Panc1 (cell line): ENCODE results near the gene PPP2R3B. TPM values are rescaled to one million over a fixed set of nuclear protein-coding genes. Genes with fewer than 3 reads are reported as not detected.

Source experiments
- ATAC-seq: fragments of 200-7000 bp; cut with Tn5 transposase; 2 replicates; pipeline ENCODE4 v1.9.1; 2020; ENCODE audit warnings: mild to moderate bottlenecking, moderate library complexity
- BruUV-seq: library from RNA; stranded (reverse); fragments of 400-500 nt; replicated peaks from 2 replicates; lab custom pipeline; 2021; lab: Mats Ljungman, UMichigan
- CTCF ChIA-PET: fragments of 300-600 bp; sonication (Branson Sonifier 250); formaldehyde crosslinking; loops from one replicate; lab custom pipeline; 2022; ENCODE audit warnings: antibody characterized with exemption; lab: Charles Lee
- POLR2A ChIA-PET: fragments of 300-600 bp; sonication (Branson Sonifier 250); formaldehyde crosslinking; loops from one replicate; lab custom pipeline; 2022; ENCODE audit warnings: antibody characterized with exemption; lab: Charles Lee
- DNase-seq: peaks from one replicate; pipeline ENCODE4 v3.0.0-alpha.2; 2010; ENCODE audit warnings: low read depth, low spot score
- H3K27ac ChIP-seq: 2 replicates; pipeline ENCODE4 v1.5.1; 2011; ENCODE audit warnings: mild to moderate bottlenecking, low read length, inconsistent platforms
- H3K27me3 ChIP-seq: fragments of 200-500 bp; sonication (Bioruptor generic); 2 replicates; pipeline ENCODE4 v1.6.0; 2014; ENCODE audit warnings: low read length, inconsistent platforms; ENCODE audit not compliant: control insufficient read depth, insufficient read depth
- H3K36me3 ChIP-seq: fragments of 200-500 bp; sonication (Bioruptor generic); 2 replicates; pipeline ENCODE4 v1.5.1; 2014; ENCODE audit warnings: inconsistent platforms, mild to moderate bottlenecking, low read length, moderate library complexity; ENCODE audit not compliant: control insufficient read depth, insufficient read depth
- H3K4me1 ChIP-seq: 2 replicates; pipeline ENCODE4 v1.5.1; 2011; ENCODE audit warnings: inconsistent platforms, mild to moderate bottlenecking, low read length, moderate library complexity; ENCODE audit not compliant: control insufficient read depth, insufficient read depth
- H3K4me3 ChIP-seq, 2 experiments: 2 replicates each; pipeline ENCODE4 v1.5.1; 2011 to 2012; ENCODE audit warnings: low read depth in 2 of 2, low read length in 2 of 2, mild to moderate bottlenecking in 2 of 2, inconsistent platforms in 1 of 2, moderate library complexity in 1 of 2
- H3K9me3 ChIP-seq: fragments of 200-500 bp; sonication (Bioruptor generic); 2 replicates; pipeline ENCODE4 v1.5.1; 2014; ENCODE audit warnings: low read depth, mild to moderate bottlenecking, inconsistent platforms, low read length, moderate library complexity; ENCODE audit not compliant: control insufficient read depth, insufficient read depth
- CTCF ChIP-seq: fragments of 450-650 bp; IDR thresholded peaks from 2 replicates; pipeline ENCODE4 v1.5.1; 2017; ENCODE audit warnings: mild to moderate bottlenecking
- POLR2AphosphoS5 ChIP-seq: IDR thresholded peaks from 2 replicates; pipeline ENCODE4 v1.6.1; 2012; ENCODE audit warnings: mild to moderate bottlenecking, low read depth, low read length, moderate library complexity
- REST ChIP-seq, 2 experiments: IDR thresholded peaks; 2 replicates each; pipeline ENCODE4 v1.6.1; 2011 to 2012; ENCODE audit warnings: low read depth in 2 of 2, control low read depth in 1 of 2, low read length in 1 of 2, mild to moderate bottlenecking in 1 of 2, moderate library complexity in 1 of 2; ENCODE audit not compliant: insufficient read depth in 1 of 2
- SIN3A ChIP-seq: IDR thresholded peaks from 2 replicates; pipeline ENCODE4 v1.6.1; 2012; ENCODE audit warnings: low read depth, mild to moderate bottlenecking, low read length, moderate library complexity, borderline replicate concordance; ENCODE audit not compliant: insufficient read depth
- TCF7L2 ChIP-seq: IDR thresholded peaks from 2 replicates; pipeline ENCODE4 v1.6.1; 2011; ENCODE audit warnings: mild to moderate bottlenecking, low read depth, low read length, inconsistent platforms
- in situ Hi-C: cut with HindIII; loops from 2 replicates; pipeline ENCODE4 v1.10.0; 2016; ENCODE audit warnings: low sequenced_read_pairs, low pct_unique_long_range_greater_than_20kb
- intact Hi-C: fragments of 100-400 bp; cut with micrococcal nuclease; formaldehyde crosslinking; loops from one replicate; pipeline ENCODE4 v1.10.0; 2022; ENCODE audit not compliant: unreplicated experiment
- total RNA-seq: library from RNA; stranded (reverse); gene quantifications from one replicate; pipeline ENCODE4 v1.2.1, GENCODE V29; 2021; ENCODE audit not compliant: unreplicated experiment

Gene PPP2R3B
- total RNA-seq, 1 experiment from 2014 or later = 19.2 TPM

GRCh38 chrX:314049-314448 is 72.7 kb downstream of the PPP2R3B start:
- ATAC-seq = no peak
- CTCF ChIA-PET = no interaction called here
- TF ChIP-seq SIN3A (no peak), REST (IDR thresholded peaks at IDR 0.05; ENCODE audit: insufficient read depth in 1 of 2, low read depth in 2 of 2, low read length in 1 of 2) (no peak), POLR2AphosphoS5 (no peak), TCF7L2 (no peak), CTCF (no peak)
- in situ Hi-C loops = no loop called here
- no peaks in the 10 kb centered on the region for H3K9me3 ChIP-seq
- no peak overlapping the region for H3K27ac ChIP-seq
- BruUV-seq = no TSS peak
- H3K4me1 ChIP-seq = no peaks in the 10 kb centered on the region
- no peak for DNase-seq
- no peaks in the 10 kb centered on the region for H3K27me3 ChIP-seq
- H3K4me3 ChIP-seq = no peak overlapping the region
- H3K36me3 ChIP-seq = no peaks in the 10 kb centered on the region
- POLR2A ChIA-PET = no interaction called here
- intact Hi-C loops = no loop called here

- intact Hi-C loops (no loop called here), in situ Hi-C loops (no loop called here)
- DNase-seq (no peak), ATAC-seq (no peak)
- Histone ChIP-seq H3K4me3 (no peak overlapping the region), H3K36me3 (no peaks in the 10 kb centered on the region), H3K27me3 (no peaks in the 10 kb centered on the region), H3K9me3 (no peaks in the 10 kb centered on the region), H3K4me1 (no peaks in the 10 kb centered on the region), H3K27ac (no peak overlapping the region)
- ChIA-PET POLR2A (no interaction called here), CTCF (no interaction called here)
- TF ChIP-seq CTCF (no peak), POLR2AphosphoS5 (no peak), TCF7L2 (no peak)
- BruUV-seq = no TSS peak
Measured at GRCh38 chrX:313546-313945, 73.2 kb downstream of the PPP2R3B start.
